GM18909 (cell line): Measurements from ENCODE around the gene ZFPL1.

Source experiments
- ATAC-seq: cut with Tn5 transposase; IDR thresholded peaks from one replicate; pipeline ENCODE4 v1.9.1; 2021; ENCODE audit warnings: mild to moderate bottlenecking; ENCODE audit not compliant: unreplicated experiment, poor library complexity

ZFPL1 gene

DNA sequence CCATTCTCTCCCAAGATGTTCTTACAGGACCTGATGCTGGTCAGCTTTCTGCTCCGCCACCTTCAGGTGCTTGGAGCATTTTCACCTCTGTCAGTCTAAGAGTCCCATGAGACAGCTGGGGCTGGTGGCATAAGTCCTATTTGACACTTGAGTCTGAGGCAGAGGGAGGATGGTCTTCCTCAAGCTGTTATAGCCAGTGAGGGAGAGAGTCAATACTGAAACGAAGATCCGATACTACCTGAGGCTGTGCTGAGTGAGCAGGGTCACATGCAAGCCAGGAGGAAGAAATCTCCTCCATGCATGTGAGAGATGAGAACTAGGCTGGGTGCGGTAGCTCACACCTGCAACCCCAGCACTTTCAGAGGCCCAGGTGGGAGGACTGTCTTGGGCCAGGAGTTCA, 5.6 kb downstream of the ZFPL1 start:
- ATAC-seq = no peak

- ATAC-seq = no peak
Observed at GRCh38 chr11:65090628-65091027, 6.6 kb downstream of the ZFPL1 start.

GRCh38 chr11:65095427-65095826, 11.4 kb downstream of the ZFPL1 start:
- ATAC-seq = no peak

- peak; percentile 80 for ATAC-seq
Observed at GRCh38 chr11:65095974-65096806, 12.2 kb downstream of the ZFPL1 start, which contains the start of gene VPS51. VPS51 (plus strand) TSS chr11:65096214; CDS start chr11:65096251, 37 bp downstream.

DNA sequence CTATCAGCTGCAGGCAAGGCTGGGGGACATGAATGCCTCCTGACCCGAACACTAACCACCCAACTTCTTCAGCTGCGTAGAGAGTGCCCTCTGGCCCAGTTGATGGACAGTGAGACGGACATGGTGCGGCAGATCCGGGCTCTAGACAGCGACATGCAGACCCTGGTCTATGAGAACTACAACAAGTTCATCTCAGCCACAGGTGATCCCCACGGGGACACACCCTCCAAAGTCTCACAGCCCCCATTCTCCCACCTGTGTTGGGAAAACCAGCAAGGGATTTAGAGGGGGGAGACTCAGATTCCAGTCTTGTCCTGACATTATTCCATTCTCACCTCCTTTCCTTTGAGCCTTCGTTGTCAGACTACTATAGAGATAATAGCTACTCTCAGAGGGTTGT, 12.9 kb downstream of the ZFPL1 start:
- no peak for ATAC-seq

DNA sequence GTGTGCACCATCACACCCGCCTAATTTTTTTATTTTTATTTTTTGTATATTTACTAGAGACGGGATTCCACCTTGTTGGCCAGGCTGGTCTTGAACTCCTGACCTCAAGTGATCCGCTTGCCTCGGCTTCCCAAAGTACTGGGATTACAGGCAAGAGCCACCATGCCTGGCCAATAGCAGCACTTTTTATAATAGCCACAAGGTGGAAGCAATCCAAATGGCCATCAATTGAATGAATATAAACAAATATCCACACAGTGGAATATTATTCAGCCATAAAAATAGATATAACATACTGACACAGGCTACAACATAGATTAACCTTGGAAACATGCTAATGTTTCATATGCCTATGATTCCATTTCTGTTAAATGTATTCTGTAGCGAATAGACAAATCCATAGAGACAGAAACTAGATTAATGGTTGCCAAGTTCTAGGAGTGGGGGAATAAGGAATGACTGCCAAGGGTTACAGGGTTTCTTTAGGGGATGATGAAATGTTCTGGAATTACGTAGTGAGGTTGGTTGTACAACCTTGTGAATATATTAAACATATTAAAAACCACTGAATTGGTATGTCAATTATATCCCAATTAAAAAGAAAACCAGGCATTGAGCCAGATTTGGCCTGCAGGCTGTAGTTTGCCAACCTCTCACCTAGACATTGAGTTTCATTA, 16.8 kb downstream of the ZFPL1 start:
- no peak for ATAC-seq

DNA sequence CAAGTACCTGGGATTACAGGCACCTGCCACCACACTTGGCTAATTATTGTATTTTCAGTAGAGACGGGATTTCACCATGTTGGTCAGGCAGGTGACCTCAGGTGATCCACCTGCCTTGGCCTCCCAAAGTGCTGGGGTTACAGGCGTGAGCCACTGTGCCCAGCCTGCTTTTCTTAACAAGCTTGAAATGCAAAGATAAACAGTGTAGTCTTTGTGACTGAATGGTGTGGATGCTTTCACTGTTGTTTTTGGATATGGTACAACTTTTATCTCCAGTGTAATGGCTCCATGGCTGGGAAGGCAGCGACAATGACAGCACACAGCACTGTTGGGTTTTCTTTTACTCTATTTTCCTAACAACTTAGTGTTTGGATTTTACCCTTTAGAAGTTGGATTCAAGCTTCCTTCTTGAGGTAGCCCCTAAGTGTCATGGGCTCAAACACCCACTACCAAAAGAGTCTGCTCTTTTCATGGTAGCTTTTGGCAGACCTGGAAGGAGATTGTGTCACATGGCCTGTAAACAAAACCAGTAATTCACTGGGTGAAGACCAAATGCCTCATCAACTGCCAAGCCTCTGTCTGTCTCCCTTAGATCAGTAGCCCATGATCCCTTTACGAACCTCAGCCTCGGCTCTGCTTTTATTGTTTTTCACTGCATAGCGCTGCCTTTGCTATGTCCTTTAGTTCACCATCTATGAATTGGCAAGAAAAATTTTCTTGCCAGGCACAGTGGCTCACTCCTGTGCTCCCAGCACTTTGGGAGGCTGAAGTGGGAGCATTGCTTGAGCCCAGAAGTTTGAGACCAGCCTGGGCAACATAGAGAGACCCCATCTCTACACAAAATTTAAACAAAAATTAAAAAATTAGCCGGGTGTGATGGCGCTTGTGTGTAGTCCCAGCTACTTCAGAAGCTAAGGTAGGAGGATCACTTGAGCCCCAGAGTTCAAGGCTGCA, 18.4 kb downstream of the ZFPL1 start:
- no peak for ATAC-seq

GRCh38 chr11:65103476-65103875, 19.5 kb downstream of the ZFPL1 start:
- no peak for ATAC-seq

DNA sequence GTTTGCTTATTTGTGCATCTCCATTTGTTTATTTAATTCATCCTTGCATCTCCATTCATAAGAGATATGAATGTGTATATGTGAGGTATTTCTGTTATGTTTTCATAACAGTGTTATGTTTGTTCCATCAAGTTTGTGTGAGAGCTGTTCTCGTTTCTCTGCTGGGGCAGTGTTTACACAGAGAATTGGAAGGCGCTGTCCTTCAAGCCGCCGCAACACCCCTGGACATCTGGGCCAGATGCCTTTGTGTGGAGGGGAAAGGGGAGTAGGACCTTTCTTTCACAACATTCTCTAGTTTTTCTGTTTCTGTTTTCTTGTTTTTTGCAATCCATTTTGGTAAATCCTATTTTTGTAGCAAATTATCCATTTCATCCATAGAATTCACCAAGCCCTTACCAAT, 20.6 kb downstream of the ZFPL1 start:
- ATAC-seq = no peak

DNA sequence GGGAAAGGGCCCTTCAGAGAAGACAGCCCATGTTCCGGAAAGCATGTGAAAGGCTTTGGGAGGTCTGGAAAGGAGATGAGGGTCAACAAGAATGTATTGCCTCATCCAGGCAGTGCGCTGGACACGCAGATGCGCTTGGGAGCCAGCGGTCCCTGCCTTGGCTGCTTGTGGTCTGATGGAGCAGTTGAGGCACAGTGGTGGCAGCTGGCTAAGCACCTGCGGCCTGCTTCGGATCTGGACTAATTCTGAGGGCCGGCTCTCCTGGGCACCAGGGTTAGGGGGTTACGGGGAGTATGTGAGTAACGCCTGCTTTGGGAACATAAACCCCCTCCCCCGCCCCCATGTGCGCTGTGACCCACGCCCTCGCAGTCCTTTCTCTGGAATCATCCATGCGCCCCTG, 23.1 kb downstream of the ZFPL1 start:
- ATAC-seq = no peak

- ATAC-seq = no peak
Observed at GRCh38 chr11:65107751-65108468, 23.9 kb downstream of the ZFPL1 start.

DNA sequence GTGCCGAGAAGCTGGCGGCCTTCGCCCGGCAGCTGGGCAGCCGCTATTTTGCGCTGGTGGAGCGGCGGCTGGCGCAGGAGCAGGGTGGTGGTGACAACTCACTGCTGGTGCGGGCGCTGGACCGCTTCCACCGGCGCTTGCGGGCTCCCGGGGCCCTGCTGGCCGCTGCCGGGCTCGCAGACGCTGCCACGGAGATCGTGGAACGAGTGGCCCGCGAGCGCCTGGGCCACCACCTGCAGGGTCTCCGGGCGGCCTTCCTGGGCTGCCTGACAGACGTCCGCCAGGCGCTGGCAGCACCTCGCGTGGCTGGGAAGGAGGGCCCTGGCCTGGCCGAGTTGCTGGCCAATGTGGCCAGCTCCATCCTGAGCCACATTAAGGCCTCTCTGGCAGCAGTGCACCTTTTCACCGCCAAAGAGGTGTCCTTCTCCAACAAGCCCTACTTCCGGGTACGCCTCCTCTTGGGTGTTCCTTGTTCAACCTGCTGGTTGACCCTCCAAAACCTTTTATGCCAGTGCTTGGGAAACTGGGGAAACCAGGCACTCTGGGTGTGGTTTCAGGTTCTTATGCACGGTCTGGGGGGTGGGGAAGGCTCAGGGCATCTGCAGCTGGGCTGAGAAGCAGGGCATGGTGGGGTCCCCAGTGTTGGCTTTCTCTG, 24.6 kb downstream of the ZFPL1 start:
- ATAC-seq = no peak

- ATAC-seq = no peak
Observed at GRCh38 chr11:65109231-65110198, 25.5 kb downstream of the ZFPL1 start.

DNA sequence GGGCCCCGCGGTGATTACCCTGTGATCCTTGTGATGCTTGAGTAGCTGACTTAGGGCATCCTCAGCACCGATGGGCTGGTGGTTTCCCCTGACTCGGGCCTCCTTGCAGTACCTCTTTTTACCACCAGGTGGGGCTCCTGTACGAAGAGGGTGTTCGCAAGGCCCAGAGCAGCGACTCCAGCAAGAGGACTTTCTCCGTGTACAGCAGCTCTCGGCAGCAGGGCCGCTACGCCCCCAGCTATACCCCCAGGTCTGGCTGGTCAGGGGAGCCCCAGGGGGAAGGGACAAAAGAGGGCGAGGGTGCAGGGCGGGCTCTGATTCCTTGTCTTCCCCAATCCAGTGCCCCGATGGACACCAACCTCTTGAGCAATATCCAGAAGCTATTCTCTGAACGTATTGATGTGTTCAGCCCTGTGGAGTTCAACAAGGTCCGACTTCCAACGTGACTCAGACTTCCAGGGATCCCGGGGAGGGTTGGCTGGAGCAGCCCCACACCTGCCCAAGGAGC, 26.4 kb downstream of the ZFPL1 start:
- ATAC-seq = no peak

- no peak for ATAC-seq
Observed at GRCh38 chr11:65111159-65111743, 27.2 kb downstream of the ZFPL1 start.

GRCh38 chr11:65111744-65112545, 27.9 kb downstream of the ZFPL1 start, which contains the start of gene TM7SF2:
TM7SF2 (plus strand) TSS chr11:65111872; CDS start chr11:65112016, 144 bp downstream.
- peak; percentile 60 for ATAC-seq
